KMS-11 (cell line): ENCODE results near the gene SPON1.

Experiments
- H2AFZ ChIP-seq: fragments of 200-600 bp; sonication (generic); 2 replicates; pipeline ENCODE4 v1.6.1; 2016; ENCODE audit warnings: antibody characterized with exemption, mixed run types, low read depth
- H3K27ac ChIP-seq: fragments of 200-600 bp; sonication (generic); 2 replicates; pipeline ENCODE4 v1.6.1; 2016; ENCODE audit warnings: mild to moderate bottlenecking, mixed run types
- H3K27me3 ChIP-seq: fragments of 200-600 bp; sonication (generic); 2 replicates; pipeline ENCODE4 v1.6.1; 2017; ENCODE audit warnings: mild to moderate bottlenecking, low read depth, mixed run types, moderate library complexity; ENCODE audit not compliant: insufficient read depth
- H3K36me3 ChIP-seq: fragments of 200-600 bp; sonication (generic); 2 replicates; pipeline ENCODE4 v1.6.1; 2017; ENCODE audit warnings: mild to moderate bottlenecking, mixed run types; ENCODE audit not compliant: insufficient read depth
- H3K4me1 ChIP-seq: fragments of 200-600 bp; sonication (generic); 2 replicates; pipeline ENCODE4 v1.6.1; 2016; ENCODE audit warnings: mild to moderate bottlenecking, low read depth, mixed run types; ENCODE audit not compliant: poor library complexity, severe bottlenecking
- H3K4me2 ChIP-seq: fragments of 200-600 bp; sonication (generic); 2 replicates; pipeline ENCODE4 v1.7.0; 2016; ENCODE audit warnings: mild to moderate bottlenecking, mixed run types
- H3K4me3 ChIP-seq: fragments of 200-600 bp; sonication (generic); IDR thresholded peaks from 2 replicates; pipeline ENCODE4 v1.6.1; 2017; ENCODE audit warnings: low read depth, low read length, mixed read lengths; ENCODE audit not compliant: insufficient read depth
- H3K79me2 ChIP-seq: fragments of 200-600 bp; sonication (generic); 2 replicates; pipeline ENCODE4 v1.6.1; 2016; ENCODE audit warnings: low read depth, mixed run types; ENCODE audit not compliant: insufficient read depth
- H3K9ac ChIP-seq: fragments of 200-600 bp; sonication (generic); 2 replicates; pipeline ENCODE4 v1.6.1; 2016; ENCODE audit warnings: mild to moderate bottlenecking, mixed run types
- H4K20me1 ChIP-seq: fragments of 200-600 bp; sonication (generic); 2 replicates; pipeline ENCODE4 v1.6.1; 2016; ENCODE audit warnings: mild to moderate bottlenecking, mixed run types; ENCODE audit not compliant: insufficient read depth
- CTCF ChIP-seq: fragments of 200-600 bp; sonication (generic); conservative IDR thresholded peaks from 2 replicates; pipeline ENCODE4 v1.6.1; 2017; ENCODE audit warnings: low read depth, mild to moderate bottlenecking, antibody characterized with exemption, low read length, moderate library complexity, mixed read lengths

The SPON1 gene

GRCh38 chr11:14132312-14132711, 169.8 kb downstream of the SPON1 start:
- H3K4me3 ChIP-seq = no peak overlapping the region
- no peak overlapping the region for H3K27ac ChIP-seq
- no peaks in the 10 kb centered on the region for H3K4me1 ChIP-seq
- H4K20me1 ChIP-seq = no peaks in the 10 kb centered on the region
- no peaks in the 10 kb centered on the region for H3K27me3 ChIP-seq
- H3K4me2 ChIP-seq = no peak overlapping the region
- H2AFZ ChIP-seq = no peak overlapping the region
- no peak for TF ChIP-seq CTCF
- no peaks in the 10 kb centered on the region for H3K79me2 ChIP-seq
- no peak overlapping the region for H3K9ac ChIP-seq
- no peaks in the 10 kb centered on the region for H3K36me3 ChIP-seq

- no peak overlapping the region for H3K9ac ChIP-seq
- H4K20me1 ChIP-seq = no peaks in the 10 kb centered on the region
- H3K79me2 ChIP-seq = no peaks in the 10 kb centered on the region
- no peaks in the 10 kb centered on the region for H3K4me1 ChIP-seq
- no peaks in the 10 kb centered on the region for H3K27me3 ChIP-seq
- H3K4me3 ChIP-seq = no peak overlapping the region
- no peak overlapping the region for H2AFZ ChIP-seq
- TF ChIP-seq CTCF = no peak
- no peak overlapping the region for H3K4me2 ChIP-seq
- H3K27ac ChIP-seq = no peak overlapping the region
- no peaks in the 10 kb centered on the region for H3K36me3 ChIP-seq
Observed at GRCh38 chr11:14133381-14133780, 170.9 kb downstream of the SPON1 start.

- H3K4me3 ChIP-seq = no peak overlapping the region
- no peaks in the 10 kb centered on the region for H3K36me3 ChIP-seq
- no peak for TF ChIP-seq CTCF
- H4K20me1 ChIP-seq = no peaks in the 10 kb centered on the region
- no peaks in the 10 kb centered on the region for H3K79me2 ChIP-seq
- no peak overlapping the region for H3K9ac ChIP-seq
- no peak overlapping the region for H3K4me2 ChIP-seq
- no peaks in the 10 kb centered on the region for H3K27me3 ChIP-seq
- H2AFZ ChIP-seq = no peak overlapping the region
- no peak overlapping the region for H3K27ac ChIP-seq
- no peaks in the 10 kb centered on the region for H3K4me1 ChIP-seq
Observed at GRCh38 chr11:14136561-14136960, 174.0 kb downstream of the SPON1 start.

- no peak overlapping the region for H2AFZ ChIP-seq
- H4K20me1 ChIP-seq = no peaks in the 10 kb centered on the region
- no peaks in the 10 kb centered on the region for H3K79me2 ChIP-seq
- H3K4me1 ChIP-seq = no peaks in the 10 kb centered on the region
- H3K4me2 ChIP-seq = no peak overlapping the region
- no peak for TF ChIP-seq CTCF
- H3K9ac ChIP-seq = no peak overlapping the region
- H3K36me3 ChIP-seq = no peaks in the 10 kb centered on the region
- H3K27ac ChIP-seq = no peak overlapping the region
- no peak overlapping the region for H3K4me3 ChIP-seq
- no peaks in the 10 kb centered on the region for H3K27me3 ChIP-seq
Observed at GRCh38 chr11:14137284-14137683, 174.8 kb downstream of the SPON1 start.

GRCh38 chr11:14140991-14141390, 178.5 kb downstream of the SPON1 start:
- no peak for TF ChIP-seq CTCF
- H3K27me3 ChIP-seq = no peaks in the 10 kb centered on the region
- H4K20me1 ChIP-seq = no peaks in the 10 kb centered on the region
- no peaks in the 10 kb centered on the region for H3K4me1 ChIP-seq
- H3K79me2 ChIP-seq = no peaks in the 10 kb centered on the region
- no peak overlapping the region for H3K4me3 ChIP-seq
- H3K27ac ChIP-seq = no peak overlapping the region
- no peak overlapping the region for H3K9ac ChIP-seq
- H3K4me2 ChIP-seq = no peak overlapping the region
- no peaks in the 10 kb centered on the region for H3K36me3 ChIP-seq
- no peak overlapping the region for H2AFZ ChIP-seq
